ENCODE measurements around the gene NAMPT.

DNA sequence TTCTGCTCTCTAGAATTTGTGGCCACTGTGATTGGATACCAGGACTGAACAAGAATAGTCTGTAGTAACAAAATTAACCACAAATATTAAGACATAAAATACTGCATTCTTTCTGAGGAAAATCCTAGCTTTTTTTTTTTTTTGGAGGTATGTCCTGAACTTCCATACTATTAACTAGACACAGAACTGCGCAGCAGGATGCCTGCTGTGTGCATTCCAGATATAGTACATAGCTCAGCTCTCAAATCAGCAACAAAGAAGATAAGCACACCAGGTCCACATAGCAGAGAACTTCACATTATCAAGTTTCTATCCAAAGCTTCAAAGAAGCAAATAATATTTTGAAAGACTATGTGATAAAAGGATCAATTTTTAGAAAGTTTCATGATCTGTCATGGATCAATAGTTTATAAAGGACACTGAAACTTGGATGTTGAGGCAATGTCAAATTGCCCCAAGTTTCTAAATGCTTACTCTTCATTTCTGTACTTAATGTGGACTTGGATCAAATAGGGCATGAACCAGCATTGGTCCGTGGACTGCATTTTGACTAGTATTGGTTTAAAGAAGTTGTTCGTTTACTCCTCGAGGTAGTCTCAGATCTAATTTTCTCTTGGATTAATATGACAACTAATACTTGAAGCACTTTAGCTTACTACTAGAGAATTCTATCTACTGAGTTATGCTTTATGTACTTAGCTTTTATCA lies 15.4 kb downstream of the NAMPT start:
- TF ChIP-seq CTCF (IDR thresholded peaks at IDR 0.05) (no peak), POLR2A (IDR thresholded peaks at IDR 0.05) (no peak)

Data from esophagus squamous epithelium (tissue), 4 donors.